Activated B cell treated with CpG ODN at 0.5 μM for 24 hours (primary cell): ENCODE data around the gene SMG6. TPM values are rescaled to one million over a fixed set of nuclear protein-coding genes. Genes with fewer than 3 reads are reported as not detected.
"Not testable (repeated sequence)": the region's sequence is repeated elsewhere in the genome, so short reads cannot be mapped to it uniquely, and the experiment has no call there.

Experiments
- ATAC-seq: fragments of 200-7000 bp; cut with Tn5 transposase; one replicate; pipeline ENCODE4 v1.10.0; 2021; ENCODE audit warnings: low read depth, mild to moderate bottlenecking, moderate library complexity
- CTCF ChIA-PET: fragments of 350-600 bp; sonication (Branson Sonifier 250); formaldehyde crosslinking; loops from one replicate; lab custom pipeline; 2021; ENCODE audit warnings: antibody characterized with exemption; lab: Charles Lee
- POLR2A ChIA-PET: fragments of 350-600 bp; sonication (Branson Sonifier 250); formaldehyde crosslinking; loops from one replicate; lab custom pipeline; 2021; ENCODE audit warnings: antibody characterized with exemption; lab: Charles Lee
- DNase-seq: peaks from one replicate; pipeline ENCODE4 v3.0.0; 2022
- H3K27ac Mint-ChIP-seq: one replicate; pipeline ENCODE4 v1.8.0; 2020; ENCODE audit warnings: mixed read lengths
- H3K27me3 Mint-ChIP-seq: one replicate; pipeline ENCODE4 v1.8.0; 2021; ENCODE audit warnings: mixed read lengths
- H3K36me3 Mint-ChIP-seq: one replicate; pipeline ENCODE4 v1.8.0; 2021; ENCODE audit warnings: low read depth, mixed read lengths
- H3K4me1 Mint-ChIP-seq: one replicate; pipeline ENCODE4 v1.8.0; 2021; ENCODE audit warnings: mixed read lengths
- H3K4me3 Mint-ChIP-seq: one replicate; pipeline ENCODE4 v1.8.0; 2020; ENCODE audit warnings: mild to moderate bottlenecking, mixed read lengths
- H3K9me3 Mint-ChIP-seq: one replicate; pipeline ENCODE4 v1.8.0; 2020; ENCODE audit warnings: mixed read lengths
- intact Hi-C: fragments of 100-400 bp; cut with micrococcal nuclease; formaldehyde crosslinking; loops from one replicate; pipeline ENCODE4 v1.15.1; 2024
- total RNA-seq: library from RNA; stranded (reverse); gene quantifications from 2 replicates; pipeline ENCODE4 v1.2.3, GENCODE V29; 2022
- TF ChIP-seq, protein P1 (sequence below): fragments of 200-600 bp; IDR thresholded peaks from one replicate; pipeline ENCODE4 v1.8.0; 2022; ENCODE audit warnings: antibody characterized with exemption, mild to moderate bottlenecking

Gene SMG6
- total RNA-seq, 1 donor from 2014 or later: 30.5 TPM

DNA sequence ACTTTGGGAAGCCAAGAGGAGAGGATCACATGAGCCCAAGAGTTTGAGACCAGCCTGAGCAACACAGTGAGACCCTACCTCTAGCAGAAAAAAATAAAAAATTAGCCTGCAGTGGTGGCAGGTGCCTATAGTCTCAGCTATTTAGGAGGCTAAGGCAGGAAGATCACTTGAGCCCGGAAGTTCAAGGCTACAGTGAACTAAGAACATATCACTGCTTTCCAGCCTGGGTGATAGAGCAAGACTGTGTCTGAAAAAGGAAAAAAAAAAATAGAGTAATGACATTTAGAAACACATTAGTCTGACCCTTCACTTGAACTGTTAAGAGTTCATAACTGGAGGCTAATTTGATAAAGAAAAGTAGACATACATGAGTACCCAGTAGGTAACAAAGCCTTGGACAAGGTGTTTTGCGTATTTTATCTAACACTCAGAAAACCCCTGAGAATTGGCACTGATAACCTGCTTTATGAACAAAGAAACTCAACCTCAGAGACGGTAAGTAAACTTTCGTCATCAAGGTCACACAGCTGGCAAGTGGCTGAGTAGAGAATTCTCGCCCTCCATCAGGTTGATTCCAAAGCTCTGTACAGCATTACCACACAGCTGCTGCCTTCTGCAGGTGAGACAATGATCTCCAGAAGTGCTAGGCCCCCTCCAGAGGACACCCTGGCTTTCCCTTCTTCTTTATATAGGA lies 101.1 kb downstream of the SMG6 start:
- TF ChIP-seq, protein P1, sequence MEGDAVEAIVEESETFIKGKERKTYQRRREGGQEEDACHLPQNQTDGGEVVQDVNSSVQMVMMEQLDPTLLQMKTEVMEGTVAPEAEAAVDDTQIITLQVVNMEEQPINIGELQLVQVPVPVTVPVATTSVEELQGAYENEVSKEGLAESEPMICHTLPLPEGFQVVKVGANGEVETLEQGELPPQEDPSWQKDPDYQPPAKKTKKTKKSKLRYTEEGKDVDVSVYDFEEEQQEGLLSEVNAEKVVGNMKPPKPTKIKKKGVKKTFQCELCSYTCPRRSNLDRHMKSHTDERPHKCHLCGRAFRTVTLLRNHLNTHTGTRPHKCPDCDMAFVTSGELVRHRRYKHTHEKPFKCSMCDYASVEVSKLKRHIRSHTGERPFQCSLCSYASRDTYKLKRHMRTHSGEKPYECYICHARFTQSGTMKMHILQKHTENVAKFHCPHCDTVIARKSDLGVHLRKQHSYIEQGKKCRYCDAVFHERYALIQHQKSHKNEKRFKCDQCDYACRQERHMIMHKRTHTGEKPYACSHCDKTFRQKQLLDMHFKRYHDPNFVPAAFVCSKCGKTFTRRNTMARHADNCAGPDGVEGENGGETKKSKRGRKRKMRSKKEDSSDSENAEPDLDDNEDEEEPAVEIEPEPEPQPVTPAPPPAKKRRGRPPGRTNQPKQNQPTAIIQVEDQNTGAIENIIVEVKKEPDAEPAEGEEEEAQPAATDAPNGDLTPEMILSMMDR: no peak
- no peaks in the 10 kb centered on the region for H3K27me3 Mint-ChIP-seq
- ATAC-seq: no peak
- peaks cover 6% of the 10 kb centered on the region for H3K36me3 Mint-ChIP-seq
- POLR2A ChIA-PET: no interaction called here
- no peaks in the 10 kb centered on the region for H3K4me1 Mint-ChIP-seq
- CTCF ChIA-PET: no interaction called here
- intact Hi-C loops: no loop called here
- no peak overlapping the region for H3K4me3 Mint-ChIP-seq
- no peak for DNase-seq
- H3K9me3 Mint-ChIP-seq: no peaks in the 10 kb centered on the region
- H3K27ac Mint-ChIP-seq: no peak overlapping the region

GRCh38 chr17:2199386-2199785 lies 104.2 kb downstream of the SMG6 start:
- CTCF ChIA-PET, DNase-seq, H3K27ac Mint-ChIP-seq, intact Hi-C loops, H3K4me1 Mint-ChIP-seq, POLR2A ChIA-PET, H3K4me3 Mint-ChIP-seq, H3K27me3 Mint-ChIP-seq, H3K9me3 Mint-ChIP-seq, ATAC-seq: not testable (repeated sequence)
- peaks cover 11% of the 10 kb centered on the region for H3K36me3 Mint-ChIP-seq

GRCh38 chr17:2198927-2199326 lies 104.7 kb downstream of the SMG6 start:
- Mint-ChIP-seq H3K4me1 (peaks cover 10% of the 10 kb centered on the region), H3K9me3 (no peaks in the 10 kb centered on the region), H3K27ac (no peak overlapping the region), H3K36me3 (peaks cover 13% of the 10 kb centered on the region), H3K4me3 (no peak overlapping the region), H3K27me3 (no peaks in the 10 kb centered on the region)
- ATAC-seq (no peak), DNase-seq (no peak)
- TF ChIP-seq, protein P1: no peak
- CTCF ChIA-PET: no interaction called here
- intact Hi-C loops: no loop called here
- POLR2A ChIA-PET: no interaction called here

GRCh38 chr17:2197271-2197670 lies 106.3 kb downstream of the SMG6 start:
- TF ChIP-seq, protein P1: no peak
- ATAC-seq (no peak), DNase-seq (no peak)
- POLR2A ChIA-PET: no interaction called here
- Mint-ChIP-seq H3K36me3 (peaks cover 23% of the 10 kb centered on the region), H3K9me3 (no peaks in the 10 kb centered on the region), H3K4me1 (peaks cover 19% of the 10 kb centered on the region), H3K27me3 (no peaks in the 10 kb centered on the region), H3K27ac (no peak overlapping the region), H3K4me3 (no peak overlapping the region)
- intact Hi-C loops: no loop called here
- CTCF ChIA-PET: no interaction called here

DNA sequence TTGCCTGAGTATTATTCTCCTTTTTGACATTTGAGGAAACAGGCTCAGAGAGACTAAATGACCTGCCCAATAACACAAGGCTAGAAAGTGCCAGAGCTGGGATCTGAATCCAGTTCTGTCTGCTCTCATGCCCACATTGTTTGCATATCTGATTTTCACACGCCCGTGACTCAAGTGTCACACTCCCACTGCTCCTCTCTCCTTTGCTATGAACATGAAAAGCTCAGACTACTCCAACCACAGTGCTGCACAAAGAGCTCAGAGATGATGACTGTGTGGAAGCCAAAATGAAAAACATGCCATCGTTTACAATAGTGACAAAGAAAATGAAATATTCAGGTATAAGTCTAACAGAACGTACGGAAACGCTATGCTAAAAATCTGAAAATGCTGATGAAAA lies 107.9 kb downstream of the SMG6 start:
- intact Hi-C loops: no loop called here
- Mint-ChIP-seq H3K4me3 (no peak overlapping the region), H3K27ac (no peak overlapping the region), H3K4me1 (peaks cover 24% of the 10 kb centered on the region), H3K36me3 (peaks cover 33% of the 10 kb centered on the region), H3K27me3 (no peaks in the 10 kb centered on the region), H3K9me3 (no peaks in the 10 kb centered on the region)
- ChIA-PET POLR2A (interaction anchor here (0.7 to 1.2 kb wide), 2 partner anchors 19 to 107 kb away, joined by 3 to 4 read pairs; no protein-coding TSS in a partner anchor), CTCF (interaction anchor here (1.2 to 1.4 kb wide), 2 partner anchors 49 to 143 kb away, joined by 3 to 5 read pairs; no protein-coding TSS in a partner anchor)
- TF ChIP-seq, protein P1: no peak
- ATAC-seq (peak; percentile 45), DNase-seq (no peak)
